ENCODE data around the gene ALK.

The ALK gene

GRCh38 chr2:29759360-29759759, 162.0 kb downstream of the ALK start:
- Histone ChIP-seq H3K9ac (ENCODE audit: low read length) (no peak overlapping the region), H3K4me3 (ENCODE audit: low read depth, low read length, poor library complexity, severe bottlenecking) (no peak overlapping the region), H3K4me1 (ENCODE audit: insufficient read depth, low read length, severe bottlenecking) (no peaks in the 10 kb centered on the region), H3K9me2 (ENCODE audit: low read depth, low read length) (no peaks in the 10 kb centered on the region), H3F3A (ENCODE audit: insufficient read depth, low read length) (no peaks in the 10 kb centered on the region), H3K79me2 (ENCODE audit: insufficient read depth, low read length) (no peaks in the 10 kb centered on the region), H3K36me3 (ENCODE audit: insufficient read depth, low read length) (no peaks in the 10 kb centered on the region), H3K27me3 (ENCODE audit: insufficient read depth, low read length) (no peaks in the 10 kb centered on the region), H3K9me3 (ENCODE audit: low read length) (no peaks in the 10 kb centered on the region), H3K27ac (ENCODE audit: low read depth, low read length, poor library complexity, severe bottlenecking) (no peak overlapping the region), H3K4me2 (ENCODE audit: low read length) (no peak overlapping the region), H4K20me1 (ENCODE audit: insufficient read depth, low read length) (no peaks in the 10 kb centered on the region), H2AFZ (ENCODE audit: low read length) (no peak overlapping the region)
- TF ChIP-seq EZH2 (IDR thresholded peaks at IDR 0.05; ENCODE audit: borderline replicate concordance, low read length): no peak
- TF ChIP-seq, protein P1, sequence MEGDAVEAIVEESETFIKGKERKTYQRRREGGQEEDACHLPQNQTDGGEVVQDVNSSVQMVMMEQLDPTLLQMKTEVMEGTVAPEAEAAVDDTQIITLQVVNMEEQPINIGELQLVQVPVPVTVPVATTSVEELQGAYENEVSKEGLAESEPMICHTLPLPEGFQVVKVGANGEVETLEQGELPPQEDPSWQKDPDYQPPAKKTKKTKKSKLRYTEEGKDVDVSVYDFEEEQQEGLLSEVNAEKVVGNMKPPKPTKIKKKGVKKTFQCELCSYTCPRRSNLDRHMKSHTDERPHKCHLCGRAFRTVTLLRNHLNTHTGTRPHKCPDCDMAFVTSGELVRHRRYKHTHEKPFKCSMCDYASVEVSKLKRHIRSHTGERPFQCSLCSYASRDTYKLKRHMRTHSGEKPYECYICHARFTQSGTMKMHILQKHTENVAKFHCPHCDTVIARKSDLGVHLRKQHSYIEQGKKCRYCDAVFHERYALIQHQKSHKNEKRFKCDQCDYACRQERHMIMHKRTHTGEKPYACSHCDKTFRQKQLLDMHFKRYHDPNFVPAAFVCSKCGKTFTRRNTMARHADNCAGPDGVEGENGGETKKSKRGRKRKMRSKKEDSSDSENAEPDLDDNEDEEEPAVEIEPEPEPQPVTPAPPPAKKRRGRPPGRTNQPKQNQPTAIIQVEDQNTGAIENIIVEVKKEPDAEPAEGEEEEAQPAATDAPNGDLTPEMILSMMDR (IDR thresholded peaks at IDR 0.05; ENCODE audit: low read length): no peak

- H3K27me3 ChIP-seq (ENCODE audit: insufficient read depth, low read length): no peaks in the 10 kb centered on the region
- H3K9me3 ChIP-seq (ENCODE audit: low read length): no peaks in the 10 kb centered on the region
- no peaks in the 10 kb centered on the region for H3K4me1 ChIP-seq (ENCODE audit: insufficient read depth, low read length, severe bottlenecking)
- H2AFZ ChIP-seq (ENCODE audit: low read length): no peak overlapping the region
- H3K79me2 ChIP-seq (ENCODE audit: insufficient read depth, low read length): no peaks in the 10 kb centered on the region
- H4K20me1 ChIP-seq (ENCODE audit: insufficient read depth, low read length): no peaks in the 10 kb centered on the region
- no peaks in the 10 kb centered on the region for H3F3A ChIP-seq (ENCODE audit: insufficient read depth, low read length)
- H3K9me2 ChIP-seq (ENCODE audit: low read depth, low read length): no peaks in the 10 kb centered on the region
- H3K4me2 ChIP-seq (ENCODE audit: low read length): no peak overlapping the region
- no peak overlapping the region for H3K9ac ChIP-seq (ENCODE audit: low read length)
- H3K36me3 ChIP-seq (ENCODE audit: insufficient read depth, low read length): no peaks in the 10 kb centered on the region
- no peak overlapping the region for H3K4me3 ChIP-seq (ENCODE audit: low read depth, low read length, poor library complexity, severe bottlenecking)
- TF ChIP-seq EZH2 (IDR thresholded peaks at IDR 0.05; ENCODE audit: borderline replicate concordance, low read length): no peak
- TF ChIP-seq, protein P1 (IDR thresholded peaks at IDR 0.05; ENCODE audit: low read length): no peak
- no peak overlapping the region for H3K27ac ChIP-seq (ENCODE audit: low read depth, low read length, poor library complexity, severe bottlenecking)
These were observed 165.6 kb downstream of the ALK start for GRCh38 chr2:29755829-29756228.

DNA sequence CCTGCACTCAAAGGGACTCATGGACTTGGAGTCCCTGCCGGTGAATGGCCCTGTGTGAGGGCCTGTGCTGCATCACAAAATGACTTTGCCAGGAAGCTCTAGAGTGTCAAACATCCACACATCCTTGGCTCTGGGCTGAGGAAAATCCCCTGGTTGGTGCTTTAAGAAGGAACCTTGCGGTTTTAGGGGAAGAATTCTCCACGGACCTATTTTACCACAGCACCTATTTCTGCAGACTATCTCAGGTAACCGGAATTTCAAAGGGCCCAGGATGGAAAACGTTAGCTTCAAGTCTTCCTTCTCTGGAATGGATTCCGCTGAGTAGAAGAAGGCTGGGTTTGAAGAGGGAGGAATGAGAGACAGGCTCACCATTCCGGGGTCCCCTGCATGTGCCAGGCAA, 166.2 kb downstream of the ALK start:
- Histone ChIP-seq H3K4me1 (ENCODE audit: insufficient read depth, low read length, severe bottlenecking) (no peaks in the 10 kb centered on the region), H3K9ac (ENCODE audit: low read length) (no peak overlapping the region), H3K79me2 (ENCODE audit: insufficient read depth, low read length) (no peaks in the 10 kb centered on the region), H3K4me2 (ENCODE audit: low read length) (no peak overlapping the region), H3K9me2 (ENCODE audit: low read depth, low read length) (no peaks in the 10 kb centered on the region), H3F3A (ENCODE audit: insufficient read depth, low read length) (no peaks in the 10 kb centered on the region), H2AFZ (ENCODE audit: low read length) (no peak overlapping the region), H3K36me3 (ENCODE audit: insufficient read depth, low read length) (no peaks in the 10 kb centered on the region), H3K27me3 (ENCODE audit: insufficient read depth, low read length) (no peaks in the 10 kb centered on the region), H3K4me3 (ENCODE audit: low read depth, low read length, poor library complexity, severe bottlenecking) (no peak overlapping the region), H4K20me1 (ENCODE audit: insufficient read depth, low read length) (no peaks in the 10 kb centered on the region), H3K27ac (ENCODE audit: low read depth, low read length, poor library complexity, severe bottlenecking) (no peak overlapping the region), H3K9me3 (ENCODE audit: low read length) (no peaks in the 10 kb centered on the region)
- TF ChIP-seq EZH2 (IDR thresholded peaks at IDR 0.05; ENCODE audit: borderline replicate concordance, low read length): no peak
- TF ChIP-seq, protein P1 (IDR thresholded peaks at IDR 0.05; ENCODE audit: low read length): no peak
